ENCODE results near the gene RUFY3. TPM values are rescaled to one million over a fixed set of nuclear protein-coding genes. Genes with fewer than 3 reads are reported as not detected.

Gene RUFY3
- total RNA-seq, 1 donor = 60.5 TPM

DNA sequence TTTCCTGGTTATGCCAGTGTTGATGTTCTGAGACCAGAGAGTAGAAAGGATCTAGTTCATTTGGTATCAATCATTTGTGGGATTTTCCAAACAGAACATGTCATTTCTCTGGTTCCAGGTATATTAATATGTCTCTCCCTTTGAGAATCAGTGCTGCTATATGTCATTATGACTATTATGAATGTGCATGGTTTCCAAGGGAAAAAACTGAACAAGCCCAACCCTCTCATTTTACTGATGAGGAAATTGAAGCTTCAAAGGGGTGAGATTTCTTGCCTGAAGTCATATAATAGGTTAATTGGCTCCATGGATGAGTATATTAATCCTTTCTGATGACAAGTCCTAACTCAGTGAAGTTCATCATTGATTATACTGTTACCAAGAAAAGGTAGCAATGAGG, 31.9 kb downstream of the RUFY3 start:
- no peak overlapping the region for H3K4me3 ChIP-seq (ENCODE audit: low read depth, low read length)
- no peak for DNase-seq (ENCODE audit: low read depth)
- TF ChIP-seq, protein P1, sequence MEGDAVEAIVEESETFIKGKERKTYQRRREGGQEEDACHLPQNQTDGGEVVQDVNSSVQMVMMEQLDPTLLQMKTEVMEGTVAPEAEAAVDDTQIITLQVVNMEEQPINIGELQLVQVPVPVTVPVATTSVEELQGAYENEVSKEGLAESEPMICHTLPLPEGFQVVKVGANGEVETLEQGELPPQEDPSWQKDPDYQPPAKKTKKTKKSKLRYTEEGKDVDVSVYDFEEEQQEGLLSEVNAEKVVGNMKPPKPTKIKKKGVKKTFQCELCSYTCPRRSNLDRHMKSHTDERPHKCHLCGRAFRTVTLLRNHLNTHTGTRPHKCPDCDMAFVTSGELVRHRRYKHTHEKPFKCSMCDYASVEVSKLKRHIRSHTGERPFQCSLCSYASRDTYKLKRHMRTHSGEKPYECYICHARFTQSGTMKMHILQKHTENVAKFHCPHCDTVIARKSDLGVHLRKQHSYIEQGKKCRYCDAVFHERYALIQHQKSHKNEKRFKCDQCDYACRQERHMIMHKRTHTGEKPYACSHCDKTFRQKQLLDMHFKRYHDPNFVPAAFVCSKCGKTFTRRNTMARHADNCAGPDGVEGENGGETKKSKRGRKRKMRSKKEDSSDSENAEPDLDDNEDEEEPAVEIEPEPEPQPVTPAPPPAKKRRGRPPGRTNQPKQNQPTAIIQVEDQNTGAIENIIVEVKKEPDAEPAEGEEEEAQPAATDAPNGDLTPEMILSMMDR (IDR thresholded peaks at IDR 0.05; ENCODE audit: insufficient read depth, low read depth, low read length) = no peak

DNA sequence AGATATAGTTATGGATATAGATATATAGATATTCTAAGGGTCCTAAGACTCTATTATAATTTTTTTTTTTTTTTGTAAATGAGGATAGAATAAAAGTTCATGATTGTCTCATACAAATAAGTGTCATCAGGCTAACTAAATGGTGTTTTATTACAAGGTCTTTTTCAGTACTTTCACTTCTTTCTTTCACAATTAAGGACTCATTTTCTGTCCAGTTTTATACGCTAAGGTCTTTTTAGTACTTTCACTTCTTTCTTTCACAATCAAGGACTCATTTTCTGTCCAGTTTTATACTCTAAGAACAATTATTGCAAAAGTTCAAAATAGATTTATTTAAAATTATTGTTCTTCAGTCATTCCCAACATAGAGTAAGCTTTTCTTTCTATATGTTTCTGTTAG, 32.7 kb downstream of the RUFY3 start:
- TF ChIP-seq, protein P1 (IDR thresholded peaks at IDR 0.05; ENCODE audit: insufficient read depth, low read depth, low read length) = no peak
- H3K4me3 ChIP-seq (ENCODE audit: low read depth, low read length) = no peak overlapping the region
- peak; percentile 14 for DNase-seq (ENCODE audit: low read depth)

DNA sequence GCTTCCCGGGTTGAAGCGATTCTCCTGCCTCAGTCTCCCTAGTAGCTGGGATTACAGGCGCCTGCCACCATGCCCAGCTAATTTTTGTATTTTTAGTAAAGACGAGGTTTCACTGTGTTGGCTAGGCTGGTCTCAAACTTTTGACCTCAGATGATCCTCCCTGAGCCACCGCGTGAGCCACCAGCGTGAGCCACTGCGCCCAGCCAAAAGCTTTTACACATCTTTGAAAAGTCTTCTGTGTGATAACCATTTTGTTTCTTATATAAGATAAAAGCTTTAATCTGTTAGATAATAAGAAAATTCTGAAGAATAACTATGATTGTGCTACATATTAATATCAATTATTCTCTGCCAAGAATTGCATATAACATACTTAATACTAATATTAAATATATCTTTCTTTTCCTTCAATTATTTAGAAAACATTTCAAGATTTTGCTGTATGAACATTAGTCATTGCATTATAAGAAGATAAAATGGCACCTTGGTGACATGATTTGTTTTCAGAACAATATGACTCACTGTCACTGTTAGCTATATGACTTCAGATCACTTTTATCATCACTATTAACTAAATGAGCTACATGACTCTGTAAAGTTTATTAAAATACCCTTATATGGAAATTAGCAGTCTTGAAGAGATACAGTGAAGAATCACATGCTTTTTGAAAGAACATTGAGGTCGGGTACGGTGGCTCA, 33.4 kb downstream of the RUFY3 start:
- no peak for DNase-seq (ENCODE audit: low read depth)
- TF ChIP-seq, protein P1 (IDR thresholded peaks at IDR 0.05; ENCODE audit: insufficient read depth, low read depth, low read length) = no peak
- no peak overlapping the region for H3K4me3 ChIP-seq (ENCODE audit: low read depth, low read length)

DNA sequence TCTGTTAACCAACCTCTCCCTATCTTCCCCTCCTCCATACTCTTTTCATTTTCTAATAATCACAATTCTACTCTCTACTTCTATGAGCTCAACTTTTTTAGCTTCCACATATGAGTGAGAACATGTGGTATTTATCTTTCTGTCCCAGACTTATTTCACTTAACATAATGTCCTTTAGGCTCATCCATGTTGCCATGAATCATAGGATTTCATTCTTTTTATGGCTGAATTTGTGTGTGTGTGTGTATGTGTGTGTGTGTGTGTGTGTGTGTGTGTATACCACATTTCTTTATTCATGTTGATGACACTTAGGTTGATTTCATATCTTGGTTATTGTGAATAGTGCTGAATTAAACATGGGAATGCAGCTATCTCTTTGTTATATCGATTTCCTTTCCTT, 37.4 kb downstream of the RUFY3 start:
- no peak overlapping the region for H3K4me3 ChIP-seq (ENCODE audit: low read depth, low read length)
- DNase-seq (ENCODE audit: low read depth) = peak; percentile 11
- TF ChIP-seq, protein P1 (IDR thresholded peaks at IDR 0.05; ENCODE audit: insufficient read depth, low read depth, low read length) = no peak

DNA sequence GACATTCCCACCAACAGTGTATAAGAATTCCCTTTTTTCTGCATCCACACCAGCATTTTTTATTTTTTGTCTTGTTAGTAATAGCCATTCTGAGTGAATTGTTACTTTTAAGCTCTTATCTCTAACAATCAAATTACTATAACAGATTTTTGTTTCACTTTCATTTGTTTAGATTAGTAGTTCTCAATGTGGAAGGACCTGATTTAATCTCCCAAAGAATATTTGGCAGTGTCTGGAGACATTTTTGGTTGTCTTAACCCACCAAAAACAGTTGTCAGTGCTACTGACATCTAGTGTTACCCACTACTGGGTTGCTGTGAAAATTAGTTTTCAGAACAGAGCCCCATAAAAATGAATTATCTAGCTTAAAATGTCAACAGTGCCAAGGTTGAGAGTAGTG, 37.9 kb downstream of the RUFY3 start:
- H3K4me3 ChIP-seq (ENCODE audit: low read depth, low read length) = no peak overlapping the region
- DNase-seq (ENCODE audit: low read depth) = peak; percentile 29
- TF ChIP-seq, protein P1 (IDR thresholded peaks at IDR 0.05; ENCODE audit: insufficient read depth, low read depth, low read length) = no peak

DNA sequence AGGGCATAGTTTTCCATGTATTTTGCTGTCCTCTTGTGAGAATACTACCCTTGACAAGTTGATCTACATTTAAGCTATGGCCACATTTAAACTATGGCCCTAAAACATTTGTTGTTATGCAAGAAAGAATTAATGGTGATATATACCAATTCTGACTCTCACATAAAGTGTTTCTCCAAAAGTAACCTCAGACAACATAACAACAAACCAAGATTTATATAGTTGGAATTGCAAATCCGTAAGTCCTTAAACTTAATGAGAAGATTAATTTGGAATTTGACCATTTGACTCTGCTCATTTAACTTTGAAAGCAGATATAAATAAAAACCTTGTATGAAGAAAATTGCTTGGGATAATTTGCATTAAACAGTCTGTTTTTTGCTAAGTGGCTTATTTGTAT, 38.9 kb downstream of the RUFY3 start:
- H3K4me3 ChIP-seq (ENCODE audit: low read depth, low read length) = no peak overlapping the region
- no peak for DNase-seq (ENCODE audit: low read depth)
- TF ChIP-seq, protein P1 (IDR thresholded peaks at IDR 0.05; ENCODE audit: insufficient read depth, low read depth, low read length) = no peak
